ENCODE measurements around the gene BCL7C. TPM values are rescaled to one million over a fixed set of nuclear protein-coding genes. Genes with fewer than 3 reads are reported as not detected.

The BCL7C gene
- total and polyA plus RNA-seq, 2 of the 13 experiments (the other 11 are each of a cell fraction or from before 2014, with no cell fraction given), result 17.7 to 33.8 TPM

DNA sequence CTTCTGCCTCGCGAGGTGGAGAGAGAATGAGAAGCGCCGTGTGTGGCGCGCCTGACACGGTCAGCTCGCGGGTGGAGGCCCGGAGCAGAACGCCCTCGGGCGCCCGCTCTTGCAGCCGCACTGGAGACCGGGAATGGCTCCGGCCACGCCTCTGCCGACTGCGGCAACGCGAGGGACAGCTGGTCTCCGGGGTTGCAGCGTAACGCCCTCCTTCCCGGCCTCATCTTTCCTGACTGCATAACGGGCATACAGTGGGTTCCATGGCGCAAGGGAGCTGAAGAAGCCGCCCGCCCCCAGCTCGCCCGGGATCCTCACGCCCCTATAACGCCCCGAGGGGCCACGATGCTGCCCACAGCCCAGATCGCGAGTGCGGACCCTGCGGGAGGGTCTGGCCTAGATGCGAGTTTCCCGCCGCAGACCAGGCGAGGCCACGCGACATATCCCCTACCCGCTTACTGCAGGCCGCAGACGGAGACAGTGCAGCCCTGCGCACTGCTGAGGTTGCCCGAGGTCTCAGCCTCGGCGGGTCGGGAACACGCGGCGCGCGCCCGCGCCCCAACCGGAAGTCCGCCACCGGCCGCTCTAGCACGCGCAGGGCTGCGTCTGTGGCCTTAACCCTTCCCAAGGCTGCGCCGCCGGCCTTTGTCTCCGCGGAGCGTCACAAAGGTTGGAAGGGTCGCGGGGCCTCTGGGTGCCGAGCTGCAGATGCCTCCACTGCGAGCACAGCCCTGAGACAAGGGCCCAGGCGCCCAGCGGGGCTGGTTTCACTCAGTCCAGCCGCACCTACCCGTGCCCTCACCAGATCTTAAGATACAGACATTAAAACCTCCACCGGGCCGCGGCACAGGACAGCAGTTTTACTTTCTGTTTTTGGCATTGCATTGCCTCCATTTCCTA lies 18.8 kb downstream of the BCL7C start (continued):
- TF ChIP-seq, protein P1, sequence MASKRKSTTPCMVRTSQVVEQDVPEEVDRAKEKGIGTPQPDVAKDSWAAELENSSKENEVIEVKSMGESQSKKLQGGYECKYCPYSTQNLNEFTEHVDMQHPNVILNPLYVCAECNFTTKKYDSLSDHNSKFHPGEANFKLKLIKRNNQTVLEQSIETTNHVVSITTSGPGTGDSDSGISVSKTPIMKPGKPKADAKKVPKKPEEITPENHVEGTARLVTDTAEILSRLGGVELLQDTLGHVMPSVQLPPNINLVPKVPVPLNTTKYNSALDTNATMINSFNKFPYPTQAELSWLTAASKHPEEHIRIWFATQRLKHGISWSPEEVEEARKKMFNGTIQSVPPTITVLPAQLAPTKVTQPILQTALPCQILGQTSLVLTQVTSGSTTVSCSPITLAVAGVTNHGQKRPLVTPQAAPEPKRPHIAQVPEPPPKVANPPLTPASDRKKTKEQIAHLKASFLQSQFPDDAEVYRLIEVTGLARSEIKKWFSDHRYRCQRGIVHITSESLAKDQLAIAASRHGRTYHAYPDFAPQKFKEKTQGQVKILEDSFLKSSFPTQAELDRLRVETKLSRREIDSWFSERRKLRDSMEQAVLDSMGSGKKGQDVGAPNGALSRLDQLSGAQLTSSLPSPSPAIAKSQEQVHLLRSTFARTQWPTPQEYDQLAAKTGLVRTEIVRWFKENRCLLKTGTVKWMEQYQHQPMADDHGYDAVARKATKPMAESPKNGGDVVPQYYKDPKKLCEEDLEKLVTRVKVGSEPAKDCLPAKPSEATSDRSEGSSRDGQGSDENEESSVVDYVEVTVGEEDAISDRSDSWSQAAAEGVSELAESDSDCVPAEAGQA (IDR thresholded peaks at IDR 0.05; ENCODE audit: low read depth), result peak; percentile 46; the same call in 1 of the 2 replicates
- TF ChIP-seq, protein P1 (CRISPR knock-in tag; IDR thresholded peaks at IDR 0.05; ENCODE audit: borderline replicate concordance), result 0 out of 2 replicates have a peak, but pooled peaks have one; percentile 74
- peak; percentile 98 for TF ChIP-seq TMF1 (CRISPR knock-in tag; IDR thresholded peaks at IDR 0.05; ENCODE audit: low read depth)
- TF ChIP-seq HOXA7 (CRISPR knock-in tag; IDR thresholded peaks at IDR 0.05), result no peak
- no peak for TF ChIP-seq SMARCE1 (IDR thresholded peaks at IDR 0.05; ENCODE audit: borderline replicate concordance)
- peak; percentile 99 for TF ChIP-seq REPIN1 (CRISPR knock-in tag; IDR thresholded peaks at IDR 0.05; ENCODE audit: borderline replicate concordance, low read depth)
- no peak for TF ChIP-seq MAFK (conservative IDR thresholded peaks at IDR 0.05 in 1 of 2, IDR thresholded peaks at IDR 0.05 in 1 of 2; ENCODE audit: low read length in 2 of 2)
- TF ChIP-seq SYNCRIP (IDR thresholded peaks at IDR 0.05; ENCODE audit: insufficient read depth, low read depth, low read length), result no peak
- peak; percentile 98 for TF ChIP-seq ZNF616 (CRISPR knock-in tag; IDR thresholded peaks at IDR 0.05; ENCODE audit: low read depth)
- TF ChIP-seq PPARG (CRISPR knock-in tag; conservative IDR thresholded peaks at IDR 0.05), result peak; percentile 85
- no peak for TF ChIP-seq CEBPZ (IDR thresholded peaks at IDR 0.05; ENCODE audit: low read length)
- TF ChIP-seq, protein P2, sequence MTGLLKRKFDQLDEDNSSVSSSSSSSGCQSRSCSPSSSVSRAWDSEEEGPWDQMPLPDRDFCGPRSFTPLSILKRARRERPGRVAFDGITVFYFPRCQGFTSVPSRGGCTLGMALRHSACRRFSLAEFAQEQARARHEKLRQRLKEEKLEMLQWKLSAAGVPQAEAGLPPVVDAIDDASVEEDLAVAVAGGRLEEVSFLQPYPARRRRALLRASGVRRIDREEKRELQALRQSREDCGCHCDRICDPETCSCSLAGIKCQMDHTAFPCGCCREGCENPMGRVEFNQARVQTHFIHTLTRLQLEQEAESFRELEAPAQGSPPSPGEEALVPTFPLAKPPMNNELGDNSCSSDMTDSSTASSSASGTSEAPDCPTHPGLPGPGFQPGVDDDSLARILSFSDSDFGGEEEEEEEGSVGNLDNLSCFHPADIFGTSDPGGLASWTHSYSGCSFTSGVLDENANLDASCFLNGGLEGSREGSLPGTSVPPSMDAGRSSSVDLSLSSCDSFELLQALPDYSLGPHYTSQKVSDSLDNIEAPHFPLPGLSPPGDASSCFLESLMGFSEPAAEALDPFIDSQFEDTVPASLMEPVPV (CRISPR knock-in tag; IDR thresholded peaks at IDR 0.05), result peak; percentile 85
- TF ChIP-seq MAZ (IDR thresholded peaks at IDR 0.05; ENCODE audit: borderline replicate concordance, low read depth, low read length), result peak; percentile 83; the same call in 1 of the 2 replicates
- TF ChIP-seq MAZ (CRISPR knock-in tag; IDR thresholded peaks at IDR 0.05; ENCODE audit: low read depth), result peak; percentile 98
- TF ChIP-seq ZNF343 (CRISPR knock-in tag; IDR thresholded peaks at IDR 0.05), result peak; percentile 97; the same call in 1 of the 2 replicates
- TF ChIP-seq ZSCAN9 (CRISPR knock-in tag; IDR thresholded peaks at IDR 0.05; ENCODE audit: borderline replicate concordance), result peak; percentile 99
- TF ChIP-seq STAG1 (CRISPR knock-in tag; IDR thresholded peaks at IDR 0.05), result peak; percentile 48
- peak; percentile 93 for TF ChIP-seq ZNF430 (CRISPR knock-in tag; IDR thresholded peaks at IDR 0.05)

All from HepG2 (cell line).